Measurements from ENCODE around the gene CORO6. TPM values are rescaled to one million over a fixed set of nuclear protein-coding genes. Genes with fewer than 3 reads are reported as not detected.

The CORO6 gene
- total RNA-seq, 1 experiment from 2014 or later: 35.0 TPM

- POLR2A ChIA-PET (ENCODE audit: unreplicated experiment): interaction anchor here (0.5 to 1.0 kb wide), 5 partner anchors 29 to 909 kb away, joined by 3 to 4 read pairs (median 3); partner anchors contain the start of gene PROCA1
- Histone ChIP-seq H3K36me3 (ENCODE audit: low read depth) (no peaks in the 10 kb centered on the region), H3K4me1 (replicated peaks; ENCODE audit: insufficient read depth) (peaks cover 58% of the 10 kb centered on the region), H4K20me1 (ENCODE audit: insufficient read depth) (no peaks in the 10 kb centered on the region), H3K9me3 (ENCODE audit: insufficient read depth, low read depth) (no peaks in the 10 kb centered on the region), H3K79me2 (ENCODE audit: low read depth) (no peaks in the 10 kb centered on the region), H3K4me3 (no peak overlapping the region), H3K27ac (no peak overlapping the region), H3K27me3 (ENCODE audit: insufficient read depth, low read depth) (no peaks in the 10 kb centered on the region), H3K9me2 (ENCODE audit: insufficient read depth) (no peaks in the 10 kb centered on the region), H2AFZ (no peak overlapping the region), H3K4me2 (peak overlapping the region; percentile 54; the same call in 1 of the 2 replicates), H3F3A (ENCODE audit: insufficient read depth, low read depth) (peaks cover 15% of the 10 kb centered on the region; the same call in 1 of the 2 replicates)
- intact Hi-C loops (cut with micrococcal nuclease; ENCODE audit: unreplicated experiment): no loop called here
- TF ChIP-seq CTCF (conservative IDR thresholded peaks at IDR 0.05): no peak
- CTCF ChIA-PET: interaction anchor here (0.6 to 1.8 kb wide), 5 partner anchors 18 to 473 kb away, joined by 3 to 12 read pairs (median 5); no protein-coding TSS in a partner anchor
- no peak for DNase-seq
- BruUV-seq (replicated peaks): no TSS peak
Observed at GRCh38 chr17:29620779-29621500, 1.8 kb downstream of the CORO6 start.

GRCh38 chr17:29620271-29620670 lies 2.4 kb downstream of the CORO6 start:
- Histone ChIP-seq H3K27me3 (ENCODE audit: insufficient read depth, low read depth) (no peaks in the 10 kb centered on the region), H3K9me3 (ENCODE audit: insufficient read depth, low read depth) (no peaks in the 10 kb centered on the region), H3K36me3 (ENCODE audit: low read depth) (no peaks in the 10 kb centered on the region), H4K20me1 (ENCODE audit: insufficient read depth) (no peaks in the 10 kb centered on the region), H3F3A (ENCODE audit: insufficient read depth, low read depth) (peaks cover 15% of the 10 kb centered on the region; the same call in 1 of the 2 replicates), H3K4me1 (replicated peaks; ENCODE audit: insufficient read depth) (peaks cover 53% of the 10 kb centered on the region), H3K27ac (0 out of 2 replicates have a peak overlapping the region, but pooled peaks have one; percentile 9), H3K79me2 (ENCODE audit: low read depth) (no peaks in the 10 kb centered on the region), H2AFZ (no peak overlapping the region), H3K4me3 (no peak overlapping the region), H3K9me2 (ENCODE audit: insufficient read depth) (no peaks in the 10 kb centered on the region), H3K4me2 (peak overlapping the region; percentile 54)
- DNase-seq: peak; percentile 65 to 66
- intact Hi-C loops (cut with micrococcal nuclease; ENCODE audit: unreplicated experiment): no loop called here
- POLR2A ChIA-PET (ENCODE audit: unreplicated experiment): interaction anchor here (0.9 kb wide), 1 partner anchor 89 kb away, joined by 3 read pairs; no protein-coding TSS in a partner anchor
- CTCF ChIA-PET: interaction anchor here (0.6 to 1.8 kb wide), 3 partner anchors 19 to 473 kb away, joined by 3 to 12 read pairs (median 5); no protein-coding TSS in a partner anchor
- no peak for TF ChIP-seq EZH2 (IDR thresholded peaks at IDR 0.05; ENCODE audit: low read depth)
- BruUV-seq (replicated peaks): no TSS peak

- ChIA-PET POLR2A (ENCODE audit: unreplicated experiment) (interaction anchor here (0.5 kb wide), 1 partner anchor 44 kb away, joined by 4 read pairs; no protein-coding TSS in a partner anchor), CTCF (no interaction called here)
- Histone ChIP-seq H3K9me3 (ENCODE audit: insufficient read depth, low read depth) (no peaks in the 10 kb centered on the region), H3K79me2 (ENCODE audit: low read depth) (no peaks in the 10 kb centered on the region), H3K27ac (no peak overlapping the region), H3K4me1 (replicated peaks; ENCODE audit: insufficient read depth) (peaks cover 47% of the 10 kb centered on the region), H4K20me1 (ENCODE audit: insufficient read depth) (no peaks in the 10 kb centered on the region), H3K9me2 (ENCODE audit: insufficient read depth) (no peaks in the 10 kb centered on the region), H3K27me3 (ENCODE audit: insufficient read depth, low read depth) (no peaks in the 10 kb centered on the region), H2AFZ (no peak overlapping the region), H3K4me3 (no peak overlapping the region), H3K36me3 (ENCODE audit: low read depth) (no peaks in the 10 kb centered on the region), H3K4me2 (peak overlapping the region; percentile 54; the same call in 1 of the 2 replicates), H3F3A (ENCODE audit: insufficient read depth, low read depth) (peaks cover 11% of the 10 kb centered on the region; the same call in 1 of the 2 replicates)
- no peak; the same call in 1 of the 2 replicates for TF ChIP-seq CTCF (conservative IDR thresholded peaks at IDR 0.05)
- no peak for TF ChIP-seq EZH2 (IDR thresholded peaks at IDR 0.05; ENCODE audit: low read depth)
- intact Hi-C loops (cut with micrococcal nuclease; ENCODE audit: unreplicated experiment): no loop called here
- DNase-seq: no peak
- no TSS peak for BruUV-seq (replicated peaks)
Observed at GRCh38 chr17:29619251-29619650, 3.5 kb downstream of the CORO6 start.
